Keratinocyte (primary cell): ENCODE results near the gene TMEM129. TPM values are rescaled to one million over a fixed set of nuclear protein-coding genes. Genes with fewer than 3 reads are reported as not detected.
A peak's percentile ranks its signal among the peaks of the same experiment; 100 is the strongest.

Source experiments
- DNase-seq: peaks from one replicate; pipeline ENCODE4 v3.0.0-alpha.2; 2011; ENCODE audit warnings: low read depth, missing footprints, low spot score
- FAIRE-seq: peaks from 2 replicates; lab custom pipeline; 2011; peaks lifted over from hg19 to GRCh38; lab: Jason Lieb, UNC
- H2AFZ ChIP-seq: 2 replicates; pipeline ENCODE4 v1.6.0; 2012; ENCODE audit warnings: low read length, control low read depth, inconsistent platforms; ENCODE audit not compliant: control insufficient read depth
- H3K27ac ChIP-seq: 2 replicates; pipeline ENCODE4 v1.5.1; 2011; ENCODE audit warnings: low read length; ENCODE audit not compliant: control insufficient read depth, insufficient read depth
- H3K27me3 ChIP-seq: 3 replicates; pipeline ENCODE4 v1.6.0; 2011; ENCODE audit warnings: low read length; ENCODE audit not compliant: control insufficient read depth, insufficient read depth; ENCODE audit errors: extremely low read depth
- H3K36me3 ChIP-seq, 2 experiments: 2 replicates in 1 of 2; 3 replicates in 1 of 2; pipeline ENCODE4 v1.5.1; 2011; ENCODE audit warnings: low read length in 2 of 2, mild to moderate bottlenecking in 1 of 2; ENCODE audit not compliant: control insufficient read depth in 2 of 2, insufficient read depth in 2 of 2; ENCODE audit errors: extremely low read depth in 1 of 2
- H3K4me1 ChIP-seq: 3 replicates; pipeline ENCODE4 v1.5.1; 2011; ENCODE audit warnings: low read length; ENCODE audit not compliant: control insufficient read depth, insufficient read depth; ENCODE audit errors: extremely low read depth
- H3K4me2 ChIP-seq: 3 replicates; pipeline ENCODE4 v1.6.0; 2011; ENCODE audit warnings: low read depth, low read length; ENCODE audit not compliant: control insufficient read depth, insufficient read depth; ENCODE audit errors: extremely low read depth
- H3K4me3 ChIP-seq, 3 experiments: fragments of 200-600 bp in 1 of 3; sonication (generic) in 1 of 3; 2 replicates in 2 of 3; 3 replicates in 1 of 3; pipeline ENCODE4 v1.5.1; 2011 to 2016; ENCODE audit warnings: low read length in 3 of 3, mild to moderate bottlenecking in 3 of 3, control low read depth in 2 of 3, inconsistent platforms in 1 of 3, low read depth in 1 of 3, mixed read lengths in 1 of 3, mixed run types in 1 of 3, moderate library complexity in 1 of 3; ENCODE audit not compliant: control insufficient read depth in 2 of 3, insufficient read depth in 2 of 3; ENCODE audit errors: extremely low read depth in 1 of 3
- H3K79me2 ChIP-seq: 2 replicates; pipeline ENCODE4 v1.6.0; 2012; ENCODE audit warnings: low read length; ENCODE audit not compliant: control insufficient read depth, insufficient read depth
- H3K9ac ChIP-seq: 3 replicates; pipeline ENCODE4 v1.6.0; 2011; ENCODE audit warnings: low read length; ENCODE audit not compliant: control insufficient read depth, insufficient read depth; ENCODE audit errors: extremely low read depth
- H3K9me1 ChIP-seq: 3 replicates; pipeline ENCODE4 v1.6.0; 2011; ENCODE audit warnings: low read length; ENCODE audit not compliant: control insufficient read depth, insufficient read depth; ENCODE audit errors: extremely low read depth
- H3K9me3 ChIP-seq: 2 replicates; pipeline ENCODE4 v1.5.1; 2012; ENCODE audit warnings: low read depth, low read length; ENCODE audit not compliant: control insufficient read depth
- H4K20me1 ChIP-seq: 3 replicates; pipeline ENCODE4 v1.6.0; 2011; ENCODE audit warnings: low read length; ENCODE audit not compliant: control insufficient read depth, insufficient read depth; ENCODE audit errors: extremely low read depth
- EZH2 ChIP-seq: IDR thresholded peaks from one replicate; pipeline ENCODE4 v1.6.1; 2012; ENCODE audit warnings: inconsistent platforms, mild to moderate bottlenecking, low read length, moderate library complexity
- dilution Hi-C: fragments of 300-500 bp; cut with MboI; formaldehyde crosslinking; loops from one replicate; pipeline ENCODE4 v1.7.0; 2020; ENCODE audit warnings: low sequenced_read_pairs; ENCODE audit not compliant: extremely low pct_ligation_motif_present
- polyA plus RNA-seq, 5 experiments: library from polyadenylated mRNA; depleted of rRNA in 3 of 5; stranded (reverse) in 3 of 5; stranded (forward) in 1 of 5; unstranded in 1 of 5; fragments of >200 nt; gene quantifications; 1 replicate in 1 of 5; 2 replicates in 3 of 5; 3 replicates in 1 of 5; pipeline versions ENCODE4 v1.2.1 to v1.2.3, GENCODE V29; 2011 to 2012; ENCODE audit warnings: missing spikeins in 2 of 5, low read depth in 1 of 5, low replicate concordance in 1 of 5
- TF ChIP-seq, protein P1 (sequence below), 3 experiments: IDR thresholded peaks in 1 of 3; conservative IDR thresholded peaks in 1 of 3; optimal IDR thresholded peaks in 1 of 3; 2 replicates in 2 of 3; 3 replicates in 1 of 3; pipeline versions ENCODE3 to v1.5.1; 2011; ENCODE audit warnings: low read length in 3 of 3, mild to moderate bottlenecking in 3 of 3, moderate library complexity in 2 of 3, control low read depth in 1 of 3, inconsistent platforms in 1 of 3; ENCODE audit not compliant: insufficient read depth in 2 of 3; ENCODE audit errors: extremely low read depth in 1 of 3

TMEM129 gene
- polyA plus RNA-seq, 1 donor (not counting 4 experiments of a cell fraction or from before 2014, with no cell fraction given): 11.7 TPM

DNA sequence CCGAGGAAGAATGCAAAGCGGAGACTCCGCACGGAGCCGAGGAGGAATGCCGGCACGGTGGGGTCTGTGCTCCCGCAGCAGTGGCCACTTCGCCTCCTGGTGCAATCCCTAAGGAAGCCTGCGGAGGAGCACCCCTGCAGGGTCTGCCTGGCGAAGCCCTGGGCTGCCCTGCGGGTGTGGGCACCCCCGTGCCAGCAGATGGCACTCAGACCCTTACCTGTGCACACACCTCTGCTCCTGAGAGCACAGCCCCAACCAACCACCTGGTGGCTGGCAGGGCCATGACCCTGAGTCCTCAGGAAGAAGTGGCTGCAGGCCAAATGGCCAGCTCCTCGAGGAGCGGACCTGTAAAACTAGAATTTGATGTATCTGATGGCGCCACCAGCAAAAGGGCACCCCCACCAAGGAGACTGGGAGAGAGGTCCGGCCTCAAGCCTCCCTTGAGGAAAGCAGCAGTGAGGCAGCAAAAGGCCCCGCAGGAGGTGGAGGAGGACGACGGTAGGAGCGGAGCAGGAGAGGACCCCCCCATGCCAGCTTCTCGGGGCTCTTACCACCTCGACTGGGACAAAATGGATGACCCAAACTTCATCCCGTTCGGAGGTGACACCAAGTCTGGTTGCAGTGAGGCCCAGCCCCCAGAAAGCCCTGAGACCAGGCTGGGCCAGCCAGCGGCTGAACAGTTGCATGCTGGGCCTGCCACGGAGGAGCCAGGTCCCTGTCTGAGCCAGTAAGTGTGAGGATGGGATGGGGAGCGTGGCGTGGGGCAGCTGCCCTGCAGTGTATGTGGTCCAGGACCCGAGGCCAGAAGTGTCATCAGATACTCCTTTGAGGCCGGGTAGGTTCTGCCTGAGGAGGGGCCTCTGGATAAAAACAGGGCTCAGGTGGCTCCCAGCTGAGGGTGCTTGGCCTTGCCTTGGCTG, 7.2 kb upstream of the TMEM129 start:
- Histone ChIP-seq H3K9me1 (peaks cover 6% of the 10 kb centered on the region), H3K36me3 (peaks cover 1 to 46% of the 10 kb centered on the region in 2 experiments), H3K79me2 (peaks cover 59% of the 10 kb centered on the region), H3K27me3 (no peaks in the 10 kb centered on the region), H3K27ac (peak overlapping the region; percentile 86), H3K9ac (peak overlapping the region; percentile 70), H3K4me1 (peaks cover 37% of the 10 kb centered on the region), H3K4me2 (peak overlapping the region; percentile 75), H4K20me1 (peaks cover 8% of the 10 kb centered on the region), H2AFZ (no peak overlapping the region), H3K9me3 (no peaks in the 10 kb centered on the region), H3K4me3 (peak overlapping the region in 1 of 3 experiments; percentile 48)
- dilution Hi-C loops: no loop called here
- no peak for TF ChIP-seq EZH2
- TF ChIP-seq, protein P1, sequence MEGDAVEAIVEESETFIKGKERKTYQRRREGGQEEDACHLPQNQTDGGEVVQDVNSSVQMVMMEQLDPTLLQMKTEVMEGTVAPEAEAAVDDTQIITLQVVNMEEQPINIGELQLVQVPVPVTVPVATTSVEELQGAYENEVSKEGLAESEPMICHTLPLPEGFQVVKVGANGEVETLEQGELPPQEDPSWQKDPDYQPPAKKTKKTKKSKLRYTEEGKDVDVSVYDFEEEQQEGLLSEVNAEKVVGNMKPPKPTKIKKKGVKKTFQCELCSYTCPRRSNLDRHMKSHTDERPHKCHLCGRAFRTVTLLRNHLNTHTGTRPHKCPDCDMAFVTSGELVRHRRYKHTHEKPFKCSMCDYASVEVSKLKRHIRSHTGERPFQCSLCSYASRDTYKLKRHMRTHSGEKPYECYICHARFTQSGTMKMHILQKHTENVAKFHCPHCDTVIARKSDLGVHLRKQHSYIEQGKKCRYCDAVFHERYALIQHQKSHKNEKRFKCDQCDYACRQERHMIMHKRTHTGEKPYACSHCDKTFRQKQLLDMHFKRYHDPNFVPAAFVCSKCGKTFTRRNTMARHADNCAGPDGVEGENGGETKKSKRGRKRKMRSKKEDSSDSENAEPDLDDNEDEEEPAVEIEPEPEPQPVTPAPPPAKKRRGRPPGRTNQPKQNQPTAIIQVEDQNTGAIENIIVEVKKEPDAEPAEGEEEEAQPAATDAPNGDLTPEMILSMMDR (optimal IDR thresholded peaks at IDR 0.05 in 1 of 3, IDR thresholded peaks at IDR 0.05 in 1 of 3, conservative IDR thresholded peaks at IDR 0.05 in 1 of 3; ENCODE audit: extremely low read depth in 1 of 3, insufficient read depth in 2 of 3, low read length in 3 of 3): peak in 2 of 3 experiments; percentile 17 to 39
- FAIRE-seq (no peak), DNase-seq (no peak)

DNA sequence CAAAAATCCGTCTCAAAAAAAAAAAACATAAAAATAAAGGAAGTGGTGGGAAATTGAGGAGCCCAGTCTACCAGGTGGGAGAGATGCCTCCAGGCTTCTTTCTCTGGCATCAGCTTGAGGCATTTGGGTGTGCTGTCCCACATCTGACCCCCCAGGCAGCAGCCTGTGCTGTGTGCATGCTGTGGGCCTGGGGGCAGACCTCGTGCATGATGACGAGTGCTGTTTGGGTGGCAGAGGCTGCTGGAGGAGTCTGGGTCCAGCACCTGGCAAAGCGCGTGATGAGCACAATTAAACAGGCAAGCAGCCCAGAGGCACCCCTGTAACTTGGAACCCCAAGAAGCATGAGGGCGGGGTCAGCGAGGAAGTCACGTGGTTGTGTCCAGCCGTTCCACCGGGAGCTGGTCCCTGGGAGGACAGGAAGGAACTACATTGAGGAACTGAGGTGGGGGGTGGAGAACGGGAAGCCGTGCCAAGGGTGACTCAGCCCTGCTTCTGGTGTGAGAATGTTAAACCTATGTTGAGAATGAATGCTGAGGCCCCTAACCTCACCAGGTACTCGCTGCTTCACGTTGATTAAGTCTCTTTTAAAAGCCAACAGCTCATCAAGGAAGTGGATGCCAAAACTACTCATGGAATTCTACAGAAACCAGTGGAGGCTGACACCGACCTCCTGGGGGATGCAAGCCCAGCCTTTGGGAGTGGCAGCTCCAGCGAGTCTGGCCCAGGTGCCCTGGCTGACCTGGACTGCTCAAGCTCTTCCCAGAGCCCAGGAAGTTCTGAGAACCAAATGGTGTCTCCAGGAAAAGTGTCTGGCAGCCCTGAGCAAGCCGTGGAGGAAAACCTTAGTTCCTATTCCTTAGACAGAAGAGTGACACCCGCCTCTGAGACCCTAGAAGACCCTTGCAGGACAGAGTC, 6.3 kb upstream of the TMEM129 start:
- H3K27me3 ChIP-seq: no peaks in the 10 kb centered on the region
- TF ChIP-seq, protein P1 (optimal IDR thresholded peaks at IDR 0.05 in 1 of 3, IDR thresholded peaks at IDR 0.05 in 1 of 3, conservative IDR thresholded peaks at IDR 0.05 in 1 of 3; ENCODE audit: extremely low read depth in 1 of 3, insufficient read depth in 2 of 3, low read length in 3 of 3): no peak
- TF ChIP-seq EZH2: no peak
- FAIRE-seq (peak; percentile 99), DNase-seq (peak; percentile 90)
- H3K9me3 ChIP-seq: no peaks in the 10 kb centered on the region
- H3K4me1 ChIP-seq: peaks cover 46% of the 10 kb centered on the region
- peaks cover 62% of the 10 kb centered on the region for H3K79me2 ChIP-seq
- H3K27ac ChIP-seq: peak overlapping the region; percentile 86
- peaks cover 0 to 39% of the 10 kb centered on the region in 2 experiments for H3K36me3 ChIP-seq
- H3K9ac ChIP-seq: peak overlapping the region; percentile 70
- H3K9me1 ChIP-seq: peaks cover 6% of the 10 kb centered on the region
- H3K4me2 ChIP-seq: peak overlapping the region; percentile 75
- H2AFZ ChIP-seq: peak overlapping the region; percentile 8
- dilution Hi-C loops: no loop called here
- H4K20me1 ChIP-seq: peaks cover 8% of the 10 kb centered on the region
- H3K4me3 ChIP-seq: peak overlapping the region in 2 of 3 experiments; percentile 39 to 48
